ENCODE data around the gene PPP1R3E. TPM values are rescaled to one million over a fixed set of nuclear protein-coding genes. Genes with fewer than 3 reads are reported as not detected.
A peak's percentile ranks its signal among the peaks of the same experiment; 100 is the strongest.

Gene PPP1R3E
- total RNA-seq, 1 donor from 2014 or later = 16.9 TPM

DNA sequence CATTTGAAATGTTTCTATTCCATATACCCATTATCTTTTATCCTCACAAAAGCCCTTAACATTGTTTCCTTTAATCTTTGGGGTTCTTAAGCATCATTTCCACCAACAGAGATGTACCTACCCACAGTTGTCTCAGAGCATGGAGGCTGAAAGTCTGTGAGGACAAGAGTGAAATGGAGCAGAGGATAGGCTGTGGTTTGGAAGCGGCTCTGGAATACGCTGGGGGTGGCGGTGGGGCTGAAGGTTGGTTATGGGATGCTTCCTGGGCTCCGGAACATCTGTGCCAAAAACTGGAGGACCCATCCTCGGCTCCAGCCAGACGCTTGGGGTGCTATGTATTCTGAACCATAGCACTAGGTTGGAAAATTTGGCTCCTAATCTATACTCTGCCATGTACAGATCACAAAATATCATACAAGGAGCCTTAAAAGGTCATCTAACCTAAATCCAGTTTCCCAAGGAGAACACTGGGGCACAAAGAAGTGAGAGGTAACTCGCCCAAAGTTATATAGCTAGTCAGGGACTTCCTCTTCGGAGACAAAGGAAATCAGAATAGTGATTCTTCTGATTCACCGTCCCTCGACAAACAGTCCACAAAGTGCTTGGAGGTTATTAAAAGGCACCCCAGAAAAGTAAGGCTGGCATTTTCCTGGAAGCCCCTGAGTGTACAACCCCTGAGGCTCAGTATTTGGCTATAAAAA lies 2.5 kb downstream of the PPP1R3E start:
- Histone ChIP-seq H3K27ac (peak overlapping the region; percentile 96), H3K4me1 (peaks cover 35% of the 10 kb centered on the region), H3K36me3 (peaks cover 23% of the 10 kb centered on the region), H3K9me3 (no peaks in the 10 kb centered on the region), H3K27me3 (ENCODE audit: low read depth) (no peaks in the 10 kb centered on the region), H3K4me3 (peak overlapping the region; percentile 78)
- intact Hi-C loops (cut with DNase I) = no loop called here
- DNase-seq (no peak), ATAC-seq (no peak)
- TF ChIP-seq, protein P1, sequence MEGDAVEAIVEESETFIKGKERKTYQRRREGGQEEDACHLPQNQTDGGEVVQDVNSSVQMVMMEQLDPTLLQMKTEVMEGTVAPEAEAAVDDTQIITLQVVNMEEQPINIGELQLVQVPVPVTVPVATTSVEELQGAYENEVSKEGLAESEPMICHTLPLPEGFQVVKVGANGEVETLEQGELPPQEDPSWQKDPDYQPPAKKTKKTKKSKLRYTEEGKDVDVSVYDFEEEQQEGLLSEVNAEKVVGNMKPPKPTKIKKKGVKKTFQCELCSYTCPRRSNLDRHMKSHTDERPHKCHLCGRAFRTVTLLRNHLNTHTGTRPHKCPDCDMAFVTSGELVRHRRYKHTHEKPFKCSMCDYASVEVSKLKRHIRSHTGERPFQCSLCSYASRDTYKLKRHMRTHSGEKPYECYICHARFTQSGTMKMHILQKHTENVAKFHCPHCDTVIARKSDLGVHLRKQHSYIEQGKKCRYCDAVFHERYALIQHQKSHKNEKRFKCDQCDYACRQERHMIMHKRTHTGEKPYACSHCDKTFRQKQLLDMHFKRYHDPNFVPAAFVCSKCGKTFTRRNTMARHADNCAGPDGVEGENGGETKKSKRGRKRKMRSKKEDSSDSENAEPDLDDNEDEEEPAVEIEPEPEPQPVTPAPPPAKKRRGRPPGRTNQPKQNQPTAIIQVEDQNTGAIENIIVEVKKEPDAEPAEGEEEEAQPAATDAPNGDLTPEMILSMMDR (IDR thresholded peaks at IDR 0.05) = no peak

DNA sequence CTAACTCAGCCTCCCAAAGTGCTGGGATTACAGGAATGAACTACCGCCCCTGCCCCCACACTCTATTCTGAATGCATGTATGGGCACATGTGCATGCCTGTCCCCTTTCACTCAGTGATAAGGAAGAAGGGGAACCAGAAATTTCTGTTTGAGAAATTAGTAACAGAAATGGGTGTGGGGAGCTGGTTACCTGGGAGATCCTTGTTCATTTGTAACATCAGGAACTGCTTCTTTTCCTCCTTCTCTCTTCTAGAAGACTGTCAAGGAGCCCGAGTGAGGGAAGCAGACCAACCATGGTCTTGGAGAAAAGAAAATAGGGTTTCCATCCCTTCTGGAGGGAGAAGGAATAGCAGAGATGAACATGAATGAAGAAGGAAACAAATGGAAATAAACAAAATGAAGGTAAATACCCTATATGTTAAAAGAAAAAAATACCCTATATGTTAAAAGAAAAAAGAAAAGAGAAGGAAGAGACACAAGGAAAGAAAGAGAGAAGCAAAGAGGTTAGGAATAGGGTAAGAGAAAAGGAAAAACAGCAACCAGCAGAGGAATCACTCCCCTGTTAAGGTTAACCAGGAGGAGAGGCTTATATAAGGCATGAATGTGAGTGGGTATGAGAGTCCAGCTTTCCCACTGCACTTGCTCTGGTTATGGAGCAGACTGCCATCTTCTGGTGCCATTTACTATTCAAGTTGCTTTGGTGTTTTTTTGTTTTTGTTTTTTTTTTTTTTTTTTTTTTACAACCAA lies 3.3 kb downstream of the PPP1R3E start:
- TF ChIP-seq, protein P1 (IDR thresholded peaks at IDR 0.05) = peak; percentile 12
- H3K36me3 ChIP-seq = peaks cover 23% of the 10 kb centered on the region
- DNase-seq (no peak), ATAC-seq (no peak)
- peaks cover 43% of the 10 kb centered on the region for H3K4me1 ChIP-seq
- intact Hi-C loops (cut with DNase I) = no loop called here
- H3K27ac ChIP-seq = peak overlapping the region; percentile 96
- H3K4me3 ChIP-seq = no peak overlapping the region
- H3K9me3 ChIP-seq = no peaks in the 10 kb centered on the region
- no peaks in the 10 kb centered on the region for H3K27me3 ChIP-seq (ENCODE audit: low read depth)

DNA sequence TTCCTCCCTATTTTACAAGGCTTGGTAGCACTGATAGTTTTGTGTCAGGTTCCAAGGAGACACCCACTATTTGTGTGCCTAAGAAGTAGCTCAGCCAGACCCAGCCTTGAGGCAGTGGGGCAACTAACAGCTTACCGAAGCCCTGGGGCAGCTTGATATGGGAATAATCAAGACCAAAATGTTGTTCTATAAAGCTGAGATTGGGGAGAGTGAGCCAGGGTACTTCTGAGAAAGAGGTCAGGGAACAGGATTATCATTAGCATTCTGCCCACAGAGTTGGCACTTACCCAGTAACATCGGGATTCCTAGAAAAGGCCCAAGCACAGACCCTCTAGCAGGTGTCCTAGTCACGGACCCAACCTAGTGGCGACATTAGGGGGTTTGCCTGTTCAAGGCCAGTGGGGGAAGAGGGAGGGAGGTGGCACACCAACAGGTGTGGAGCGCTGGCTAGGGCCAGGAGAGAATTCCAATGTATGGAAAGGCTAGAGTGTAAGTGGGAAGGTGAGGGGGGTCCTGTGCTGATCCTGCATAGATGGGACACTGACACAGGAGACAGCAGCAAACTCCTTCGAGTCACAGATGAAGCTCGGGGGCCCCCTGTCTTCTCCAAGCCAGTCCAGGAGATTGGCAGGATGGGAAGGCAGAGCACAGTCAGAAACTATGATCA lies 4.9 kb downstream of the PPP1R3E start:
- Histone ChIP-seq H3K36me3 (peaks cover 23% of the 10 kb centered on the region), H3K27ac (no peak overlapping the region), H3K27me3 (ENCODE audit: low read depth) (no peaks in the 10 kb centered on the region), H3K4me1 (peaks cover 40% of the 10 kb centered on the region), H3K4me3 (no peak overlapping the region), H3K9me3 (no peaks in the 10 kb centered on the region)
- TF ChIP-seq, protein P1 (IDR thresholded peaks at IDR 0.05) = no peak
- no peak for ATAC-seq
- intact Hi-C loops (cut with DNase I) = no loop called here
- DNase-seq = no peak

GRCh38 chr14:23297096-23297495 lies 5.6 kb downstream of the PPP1R3E start:
- ATAC-seq = no peak

More at GRCh38 chr14:23297096-23297495, 5.6 kb downstream of the PPP1R3E start:
- no peak for DNase-seq
- Histone ChIP-seq H3K9me3 (no peaks in the 10 kb centered on the region), H3K27ac (no peak overlapping the region), H3K36me3 (peaks cover 23% of the 10 kb centered on the region), H3K4me3 (no peak overlapping the region), H3K27me3 (ENCODE audit: low read depth) (no peaks in the 10 kb centered on the region), H3K4me1 (peaks cover 39% of the 10 kb centered on the region)
- intact Hi-C loops (cut with DNase I) = no loop called here
- TF ChIP-seq, protein P1 (IDR thresholded peaks at IDR 0.05) = no peak
